Progenitor cell of endocrine pancreas (in vitro differentiated cells): ENCODE results near the gene DENND5B. TPM values are rescaled to one million over a fixed set of nuclear protein-coding genes. Genes with fewer than 3 reads are reported as not detected.

Experiments used
- DNase-seq: peaks from one replicate; pipeline ENCODE4 v3.0.0; 2021; ENCODE audit warnings: low spot score; ENCODE audit not compliant: unreplicated experiment
- H3K27ac Mint-ChIP-seq: 2 replicates; pipeline ENCODE4 v1.8.0; 2021; ENCODE audit warnings: mild to moderate bottlenecking, moderate library complexity, mixed read lengths
- H3K27me3 Mint-ChIP-seq: 2 replicates; pipeline ENCODE4 v1.8.0; 2021; ENCODE audit warnings: mixed read lengths
- H3K36me3 Mint-ChIP-seq: 2 replicates; pipeline ENCODE4 v1.8.0; 2022; ENCODE audit warnings: mixed read lengths; ENCODE audit not compliant: insufficient read depth
- H3K4me1 Mint-ChIP-seq: 2 replicates; pipeline ENCODE4 v1.8.0; 2021; ENCODE audit warnings: low read depth, mixed read lengths
- H3K4me3 Mint-ChIP-seq: 2 replicates; pipeline ENCODE4 v1.8.0; 2021; ENCODE audit warnings: low read depth, mild to moderate bottlenecking, moderate library complexity, mixed read lengths
- H3K9me3 Mint-ChIP-seq: 2 replicates; pipeline ENCODE4 v1.8.0; 2021; ENCODE audit warnings: low read depth, mixed read lengths
- total RNA-seq: library from RNA; stranded (reverse); gene quantifications from 2 replicates; pipeline ENCODE4 v1.2.1, GENCODE V29; 2021
- TF ChIP-seq, protein P1 (sequence below): fragments of 200-600 bp; sonication (generic); IDR thresholded peaks from one replicate; pipeline ENCODE4 v1.5.0; 2021; ENCODE audit warnings: antibody characterized with exemption, mild to moderate bottlenecking; ENCODE audit not compliant: unreplicated experiment

The DENND5B gene
- total RNA-seq, 1 donor from 2014 or later, result 35.0 TPM

- no peak overlapping the region for H3K4me3 Mint-ChIP-seq
- TF ChIP-seq, protein P1, sequence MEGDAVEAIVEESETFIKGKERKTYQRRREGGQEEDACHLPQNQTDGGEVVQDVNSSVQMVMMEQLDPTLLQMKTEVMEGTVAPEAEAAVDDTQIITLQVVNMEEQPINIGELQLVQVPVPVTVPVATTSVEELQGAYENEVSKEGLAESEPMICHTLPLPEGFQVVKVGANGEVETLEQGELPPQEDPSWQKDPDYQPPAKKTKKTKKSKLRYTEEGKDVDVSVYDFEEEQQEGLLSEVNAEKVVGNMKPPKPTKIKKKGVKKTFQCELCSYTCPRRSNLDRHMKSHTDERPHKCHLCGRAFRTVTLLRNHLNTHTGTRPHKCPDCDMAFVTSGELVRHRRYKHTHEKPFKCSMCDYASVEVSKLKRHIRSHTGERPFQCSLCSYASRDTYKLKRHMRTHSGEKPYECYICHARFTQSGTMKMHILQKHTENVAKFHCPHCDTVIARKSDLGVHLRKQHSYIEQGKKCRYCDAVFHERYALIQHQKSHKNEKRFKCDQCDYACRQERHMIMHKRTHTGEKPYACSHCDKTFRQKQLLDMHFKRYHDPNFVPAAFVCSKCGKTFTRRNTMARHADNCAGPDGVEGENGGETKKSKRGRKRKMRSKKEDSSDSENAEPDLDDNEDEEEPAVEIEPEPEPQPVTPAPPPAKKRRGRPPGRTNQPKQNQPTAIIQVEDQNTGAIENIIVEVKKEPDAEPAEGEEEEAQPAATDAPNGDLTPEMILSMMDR, result no peak
- no peaks in the 10 kb centered on the region for H3K27me3 Mint-ChIP-seq
- peaks cover 2% of the 10 kb centered on the region for H3K4me1 Mint-ChIP-seq
- no peak for DNase-seq
- no peak overlapping the region for H3K27ac Mint-ChIP-seq
- H3K36me3 Mint-ChIP-seq, result no peaks in the 10 kb centered on the region
- no peaks in the 10 kb centered on the region for H3K9me3 Mint-ChIP-seq
These were observed 62.8 kb downstream of the DENND5B start for GRCh38 chr12:31528095-31528494.

GRCh38 chr12:31527083-31527482 lies 63.9 kb downstream of the DENND5B start:
- Mint-ChIP-seq H3K4me3 (no peak overlapping the region), H3K9me3 (no peaks in the 10 kb centered on the region), H3K27ac (peak overlapping the region; percentile 23), H3K27me3 (no peaks in the 10 kb centered on the region), H3K4me1 (no peaks in the 10 kb centered on the region), H3K36me3 (no peaks in the 10 kb centered on the region)
- TF ChIP-seq, protein P1, result no peak
- DNase-seq, result no peak

GRCh38 chr12:31526158-31526546 lies 64.8 kb downstream of the DENND5B start:
- Mint-ChIP-seq H3K27me3 (no peaks in the 10 kb centered on the region), H3K36me3 (no peaks in the 10 kb centered on the region)
- TF ChIP-seq, protein P1, result no peak

GRCh38 chr12:31525496-31526157 lies 65.3 kb downstream of the DENND5B start:
- Mint-ChIP-seq H3K27me3 (no peaks in the 10 kb centered on the region), H3K9me3 (no peaks in the 10 kb centered on the region)
- TF ChIP-seq, protein P1, result no peak

More at GRCh38 chr12:31526158-31526546, 64.8 kb downstream of the DENND5B start:
- DNase-seq, result no peak
- Mint-ChIP-seq H3K27ac (no peak overlapping the region), H3K4me1 (peaks cover 2% of the 10 kb centered on the region), H3K9me3 (no peaks in the 10 kb centered on the region), H3K4me3 (no peak overlapping the region)

DNA sequence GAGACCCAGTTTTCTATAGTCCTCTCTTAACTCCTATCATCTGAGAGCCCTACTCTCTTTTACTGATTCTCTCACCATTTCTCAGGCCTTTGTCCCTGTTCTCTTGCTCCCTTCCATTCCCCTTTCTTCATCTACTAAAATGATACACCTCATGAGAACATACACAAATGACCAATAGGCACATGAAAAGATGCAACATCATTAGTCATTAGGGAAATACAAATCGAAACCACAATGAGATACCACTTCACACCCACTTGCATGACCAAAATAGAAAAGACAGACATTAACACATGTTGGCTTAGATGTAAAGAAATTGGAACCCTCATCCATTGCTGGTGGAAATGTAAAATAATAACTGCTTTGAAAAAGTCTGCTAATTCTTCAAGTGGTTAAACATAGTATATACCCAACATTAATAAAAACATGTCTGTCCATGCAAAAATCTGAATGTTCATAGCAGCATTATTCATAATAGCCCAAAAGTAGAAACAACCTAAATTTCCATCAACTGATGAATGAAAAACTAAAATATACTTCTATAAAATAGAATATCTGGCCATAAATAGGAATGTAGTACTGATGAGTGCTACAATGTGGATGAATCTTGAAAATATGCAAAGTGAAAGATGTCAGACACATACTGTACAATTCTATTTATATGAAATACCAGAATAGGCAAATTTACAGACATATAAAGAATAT lies 66.0 kb downstream of the DENND5B start:
- Mint-ChIP-seq H3K36me3 (no peaks in the 10 kb centered on the region), H3K9me3 (no peaks in the 10 kb centered on the region), H3K4me3 (no peak overlapping the region), H3K27ac (no peak overlapping the region), H3K27me3 (no peaks in the 10 kb centered on the region), H3K4me1 (peaks cover 2% of the 10 kb centered on the region)
- DNase-seq, result no peak
- TF ChIP-seq, protein P1, result no peak

More at GRCh38 chr12:31525496-31526157, 65.3 kb downstream of the DENND5B start:
- Mint-ChIP-seq H3K27ac (no peak overlapping the region), H3K4me3 (no peak overlapping the region), H3K4me1 (peaks cover 2% of the 10 kb centered on the region), H3K36me3 (no peaks in the 10 kb centered on the region)
- no peak for DNase-seq
